GM13976 (cell line): ENCODE results near the gene RUNX1.

ENCODE experiments used
- DNase-seq: peaks from one replicate; pipeline ENCODE4 v3.0.0; 2012; ENCODE audit warnings: low spot score
- CTCF ChIP-seq: IDR thresholded peaks from 2 replicates; pipeline ENCODE4 v1.5.1; 2012; ENCODE audit warnings: borderline replicate concordance, mild to moderate bottlenecking; ENCODE audit not compliant: insufficient read depth; ENCODE audit errors: extremely low read depth, missing control alignments, control extremely low read depth
- in situ Hi-C: fragments of 300-500 bp; cut with MboI; formaldehyde crosslinking; loops from one replicate; pipeline ENCODE4 v1.12.0; 2022; ENCODE audit warnings: low sequenced_read_pairs, mixed read lengths, inconsistent platforms; ENCODE audit not compliant: unreplicated experiment

The RUNX1 gene

DNA sequence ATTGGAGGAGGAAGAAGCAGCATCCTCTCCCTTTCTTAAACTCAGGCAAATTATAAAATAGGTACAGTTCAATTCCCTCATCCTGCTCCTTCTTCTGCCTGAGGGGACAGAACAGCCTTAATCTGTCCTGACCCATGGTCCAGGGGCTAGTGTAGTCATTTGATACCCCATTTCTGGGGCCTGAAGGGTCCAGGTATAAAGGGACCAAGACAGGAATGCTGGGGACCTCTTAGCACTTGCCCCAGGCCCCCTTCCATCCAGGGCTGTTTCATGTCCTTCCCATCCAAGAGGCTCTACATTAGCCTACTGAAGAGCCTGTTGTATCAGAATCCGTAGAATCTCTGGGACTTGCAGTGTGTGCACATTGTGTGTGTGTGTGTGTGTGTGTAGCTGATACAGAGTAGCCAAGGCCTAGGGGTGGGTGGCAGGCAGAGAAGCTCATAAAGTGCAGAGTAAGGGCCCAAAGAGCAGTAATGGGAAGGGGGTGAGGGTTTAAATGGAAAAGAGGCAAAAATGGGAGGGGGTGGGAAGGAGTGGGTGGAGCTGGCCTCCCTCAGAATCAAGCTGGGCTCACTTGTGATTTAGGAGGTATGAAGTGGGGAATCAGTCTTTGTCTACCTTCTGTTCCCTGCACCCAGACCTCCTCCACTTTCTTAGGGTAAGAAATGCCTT lies 32.4 kb downstream of the RUNX1 start:
- no peak for TF ChIP-seq CTCF
- DNase-seq = no peak
- in situ Hi-C loops = no loop called here

DNA sequence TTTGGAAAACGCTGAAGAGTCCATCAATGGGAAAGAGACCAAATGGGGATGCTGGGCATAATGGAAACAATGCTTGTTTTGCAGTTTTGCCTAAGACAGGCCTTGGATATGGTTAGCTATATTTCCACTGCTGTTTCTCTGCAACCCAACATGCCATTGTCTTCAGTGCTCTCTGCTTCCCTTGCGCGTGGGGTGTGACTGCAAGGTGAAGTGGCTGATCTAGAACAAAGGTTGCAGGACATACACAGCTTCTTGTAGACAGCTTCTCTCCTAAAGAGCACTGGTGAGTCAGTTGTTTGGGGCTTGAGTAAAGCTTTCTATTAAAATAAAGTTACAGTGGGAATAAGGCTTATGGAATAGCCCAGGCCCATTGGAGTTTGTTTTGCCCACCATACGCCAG lies 33.0 kb downstream of the RUNX1 start:
- DNase-seq = no peak
- TF ChIP-seq CTCF = no peak
- in situ Hi-C loops = no loop called here

- no peak for TF ChIP-seq CTCF
- DNase-seq = no peak
- in situ Hi-C loops = no loop called here
Measured at GRCh38 chr21:35015435-35016024, 33.6 kb downstream of the RUNX1 start.

- TF ChIP-seq CTCF = no peak
Measured at GRCh38 chr21:35014302-35015041, 34.6 kb downstream of the RUNX1 start.

GRCh38 chr21:35011681-35012080 lies 37.4 kb downstream of the RUNX1 start:
- TF ChIP-seq CTCF = no peak
- DNase-seq = no peak
- in situ Hi-C loops = no loop called here

More at GRCh38 chr21:35014302-35015041, 34.6 kb downstream of the RUNX1 start:
- in situ Hi-C loops = no loop called here
- no peak for DNase-seq

GRCh38 chr21:35010447-35010846 lies 38.7 kb downstream of the RUNX1 start:
- no peak for TF ChIP-seq CTCF
- in situ Hi-C loops = no loop called here
- DNase-seq = no peak
